GM21786 (cell line): Measurements from ENCODE around the gene PIK3R6.
"Not testable (repeated sequence)": the region's sequence is repeated elsewhere in the genome, so short reads cannot be mapped to it uniquely, and the experiment has no call there.

ENCODE experiments used
- ATAC-seq: cut with Tn5 transposase; IDR thresholded peaks from one replicate; pipeline ENCODE4 v1.9.1; 2021; ENCODE audit not compliant: unreplicated experiment

PIK3R6 gene

GRCh38 chr17:8829036-8829941, 38.2 kb downstream of the PIK3R6 start:
- no peak for ATAC-seq

- ATAC-seq, result no peak
Observed at GRCh38 chr17:8828517-8828875, 39.0 kb downstream of the PIK3R6 start.

GRCh38 chr17:8826808-8827435, 40.6 kb downstream of the PIK3R6 start:
- ATAC-seq, result no peak

- no peak for ATAC-seq
Observed at GRCh38 chr17:8825802-8826201, 41.7 kb downstream of the PIK3R6 start.

DNA sequence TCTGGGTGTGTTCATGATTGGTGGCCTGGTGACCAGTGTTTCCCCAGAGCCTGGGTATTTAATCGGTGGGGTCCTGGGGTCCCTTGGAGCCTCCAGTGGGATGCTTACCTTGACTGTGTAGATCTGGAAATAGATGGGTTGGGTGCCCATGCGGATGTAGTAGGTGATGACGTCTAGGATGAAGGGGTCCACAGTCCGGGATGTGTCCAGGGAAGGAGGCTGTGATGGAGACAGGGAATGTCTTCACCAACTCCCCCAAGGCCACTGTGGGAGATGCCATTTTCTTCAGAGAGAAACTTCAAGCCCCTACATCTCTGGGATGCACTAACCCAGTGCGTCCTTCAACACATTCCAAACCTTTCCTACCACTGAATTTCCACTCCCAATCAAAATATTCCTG, 44.2 kb downstream of the PIK3R6 start:
- ATAC-seq, result no peak

DNA sequence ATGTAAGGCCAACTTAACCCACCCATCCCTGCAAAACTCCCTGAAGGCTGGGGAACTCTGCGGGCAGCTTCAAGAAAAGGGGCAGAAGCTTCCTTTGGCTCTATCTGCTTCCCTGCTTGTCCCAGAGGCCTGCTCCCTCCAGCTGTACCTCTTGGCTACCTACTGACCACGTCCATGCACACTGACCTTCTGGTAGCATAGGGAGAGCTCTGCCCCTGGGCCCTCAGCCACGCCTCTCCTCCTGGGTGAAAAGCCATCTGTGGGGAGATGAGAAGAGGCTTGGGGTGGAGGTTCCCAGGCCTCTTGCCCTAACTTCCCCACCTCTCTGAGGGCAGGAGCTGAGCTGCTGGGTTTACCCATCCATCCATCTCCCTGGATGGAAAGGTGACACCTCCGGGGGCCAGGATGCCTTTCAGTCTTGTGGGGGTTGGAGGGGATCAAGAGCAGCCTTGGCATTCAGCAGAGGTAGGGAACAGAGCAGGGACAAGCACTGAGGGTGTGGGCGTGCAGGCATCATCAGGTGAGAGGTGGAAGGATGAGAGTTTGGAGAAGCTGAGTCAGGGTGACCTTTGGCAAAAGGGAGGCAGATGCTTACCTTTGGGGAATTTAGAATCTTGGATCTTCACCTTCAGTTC, 45.0 kb downstream of the PIK3R6 start:
- no peak for ATAC-seq

DNA sequence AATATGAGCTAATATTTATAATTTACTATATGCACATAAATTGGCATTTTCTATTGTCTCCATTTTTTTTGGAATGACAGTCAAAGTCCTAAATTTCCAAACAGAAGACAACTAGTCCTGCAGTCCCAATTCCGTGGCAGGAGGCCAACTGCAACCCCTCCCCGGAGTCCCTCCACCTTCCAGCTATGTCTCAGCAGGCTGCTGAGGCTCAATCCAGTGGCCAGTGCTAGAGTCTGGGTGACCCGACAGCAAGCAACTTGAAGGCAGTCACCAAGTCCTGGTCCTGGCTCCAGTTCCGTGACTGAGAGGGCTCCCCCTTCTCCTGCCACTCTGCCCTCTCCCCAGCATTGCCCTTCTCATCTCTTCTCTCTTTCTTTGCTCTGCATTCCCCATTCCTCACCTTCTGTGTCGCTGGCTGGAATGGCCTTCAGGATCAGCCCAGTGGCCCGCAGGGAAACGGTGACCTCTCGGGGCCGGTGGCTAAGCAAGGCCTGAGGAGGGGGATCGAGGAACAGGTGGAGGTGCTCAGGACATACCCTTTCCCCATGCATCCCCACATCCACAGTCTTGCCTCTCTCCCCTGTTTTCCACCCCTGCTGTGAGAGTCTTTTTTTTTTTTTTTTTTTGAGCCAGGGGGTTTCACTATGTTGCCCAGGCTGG, 45.9 kb downstream of the PIK3R6 start:
- no peak for ATAC-seq

GRCh38 chr17:8820311-8821010, 47.0 kb downstream of the PIK3R6 start:
- no peak for ATAC-seq

DNA sequence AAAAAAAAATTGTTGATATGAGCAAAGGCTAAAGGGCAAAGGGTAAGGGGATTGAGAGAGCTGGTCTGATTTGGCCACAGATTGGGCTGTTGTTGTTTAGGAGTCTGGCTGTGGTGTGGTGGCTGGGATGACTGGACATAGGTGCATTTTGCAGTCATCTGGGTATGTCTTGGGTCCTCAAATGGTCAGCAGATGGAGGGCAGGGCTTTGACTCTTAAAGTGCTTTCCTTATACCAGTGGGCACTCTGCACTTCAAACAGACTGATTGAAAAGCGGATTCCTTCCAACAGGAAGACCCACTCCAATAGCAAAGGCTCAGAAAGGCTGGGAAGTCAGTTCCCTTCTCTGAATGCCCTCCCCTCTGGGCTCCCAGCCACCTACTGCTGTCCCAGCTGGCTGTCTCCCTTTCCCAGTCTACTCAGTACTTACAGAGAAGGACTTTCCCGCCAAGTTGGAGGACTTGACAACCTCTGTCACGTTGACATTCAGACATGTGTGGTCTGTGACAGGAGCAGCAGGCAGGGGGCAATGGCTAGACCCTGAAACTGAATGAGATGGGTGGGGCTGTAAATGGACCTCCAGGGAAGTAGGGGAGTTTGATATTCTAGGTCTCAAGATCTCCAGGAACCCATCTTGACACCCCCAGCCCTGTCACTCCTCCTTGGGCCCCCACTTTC, 48.7 kb downstream of the PIK3R6 start:
- no peak for ATAC-seq

DNA sequence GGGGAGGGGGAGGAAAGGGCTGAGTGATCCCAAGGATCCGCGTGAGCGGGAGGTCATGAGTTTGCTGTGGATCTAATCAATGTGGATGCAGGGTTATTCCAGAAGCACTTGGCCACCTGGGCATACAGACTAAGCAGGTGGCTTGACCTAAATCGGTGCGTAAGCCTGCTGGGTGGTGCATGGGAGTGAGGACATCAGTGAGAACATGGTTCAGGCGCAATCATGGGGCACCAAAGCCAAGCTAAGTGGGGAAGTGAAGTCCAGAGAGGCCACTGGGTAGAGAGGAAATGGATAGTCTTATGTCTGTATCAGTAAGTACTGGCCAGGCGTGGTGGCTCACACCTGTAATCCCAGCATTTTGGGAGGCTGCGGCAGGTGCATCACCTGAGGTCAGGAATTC, 49.4 kb downstream of the PIK3R6 start:
- no peak for ATAC-seq

DNA sequence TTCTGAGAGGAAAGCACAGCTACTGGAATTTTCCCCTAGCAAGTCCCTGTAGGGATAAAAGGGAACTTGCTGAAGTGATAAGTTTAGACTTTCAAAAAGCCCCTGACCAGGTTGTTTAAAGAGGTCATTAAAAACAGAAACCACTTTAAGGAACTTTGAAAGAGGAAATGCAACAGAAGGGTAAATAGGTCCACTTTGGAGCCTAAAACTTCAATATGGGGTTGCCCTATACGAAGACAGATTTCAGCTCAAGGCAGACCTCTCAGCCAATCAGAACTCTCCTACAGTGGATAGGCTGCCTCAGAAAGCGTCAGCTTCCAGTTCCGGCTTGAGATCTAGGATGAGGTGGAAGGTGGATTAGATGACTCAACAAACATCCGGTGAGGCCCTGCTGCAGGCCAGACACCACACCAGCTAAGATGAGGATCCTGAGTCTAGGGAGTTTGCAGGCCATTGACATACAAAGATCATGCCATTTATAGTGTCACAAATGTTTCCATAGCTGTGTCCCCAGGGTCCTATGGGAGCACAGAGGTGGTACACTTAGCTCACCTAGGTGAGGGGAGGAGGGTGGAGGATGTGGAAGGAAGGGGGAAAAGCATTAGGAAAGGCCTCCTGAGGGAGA, 60.4 kb downstream of the PIK3R6 start:
- peak; percentile 91 for ATAC-seq

DNA sequence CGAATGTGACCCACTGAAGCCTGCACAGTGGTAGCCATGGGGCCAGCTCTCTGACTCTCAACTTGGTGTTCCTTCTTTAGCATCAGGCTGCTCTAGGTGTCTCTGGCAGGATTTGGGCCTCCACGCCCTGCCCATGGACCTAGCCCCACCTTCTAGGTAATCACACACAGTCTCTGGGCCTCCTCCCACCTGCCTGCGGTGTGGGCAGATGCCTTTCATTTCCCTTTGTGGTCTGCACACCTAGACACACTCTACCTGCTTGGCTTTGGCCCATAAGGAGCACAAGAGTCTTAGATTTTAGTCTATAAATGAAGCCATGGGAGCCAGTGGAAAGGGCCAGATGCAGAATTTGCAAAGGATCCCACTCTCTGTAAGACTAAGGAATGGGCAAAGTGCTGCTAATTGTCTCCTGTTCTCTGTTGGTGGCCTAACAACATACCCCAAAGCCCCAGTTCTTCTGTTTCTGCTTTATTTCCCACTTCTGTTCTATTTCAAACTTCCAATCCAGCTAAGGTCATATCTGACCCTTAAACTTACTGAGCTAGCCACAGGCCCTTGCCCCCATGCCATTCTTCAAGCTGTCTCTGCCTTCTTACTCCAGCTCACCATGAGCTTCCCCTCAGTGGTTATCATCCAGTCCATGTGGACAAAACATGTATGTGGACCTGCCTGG, 61.1 kb downstream of the PIK3R6 start:
- no peak for ATAC-seq

DNA sequence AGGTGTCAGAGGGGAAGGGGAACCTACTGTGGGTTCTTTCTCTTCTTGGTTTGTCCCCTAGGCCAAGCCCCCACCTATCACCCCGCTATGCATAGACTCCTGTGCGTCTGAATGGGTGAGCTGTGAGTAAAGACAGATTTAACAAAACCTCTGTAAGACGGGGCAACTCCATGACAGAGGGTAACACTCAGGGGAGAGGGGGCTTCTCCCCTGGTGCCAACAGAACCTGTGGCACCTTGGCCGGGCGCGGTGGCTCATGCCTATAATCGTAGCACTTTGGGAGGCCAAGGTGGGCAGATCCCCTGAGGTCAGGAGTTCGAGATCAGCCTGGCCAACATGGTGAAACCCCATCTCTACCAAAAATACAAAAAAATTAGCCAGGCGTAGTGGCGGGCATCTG, 62.1 kb downstream of the PIK3R6 start:
- ATAC-seq, result not testable (repeated sequence)

GRCh38 chr17:8803531-8804420, 63.7 kb downstream of the PIK3R6 start:
- ATAC-seq, result no peak

DNA sequence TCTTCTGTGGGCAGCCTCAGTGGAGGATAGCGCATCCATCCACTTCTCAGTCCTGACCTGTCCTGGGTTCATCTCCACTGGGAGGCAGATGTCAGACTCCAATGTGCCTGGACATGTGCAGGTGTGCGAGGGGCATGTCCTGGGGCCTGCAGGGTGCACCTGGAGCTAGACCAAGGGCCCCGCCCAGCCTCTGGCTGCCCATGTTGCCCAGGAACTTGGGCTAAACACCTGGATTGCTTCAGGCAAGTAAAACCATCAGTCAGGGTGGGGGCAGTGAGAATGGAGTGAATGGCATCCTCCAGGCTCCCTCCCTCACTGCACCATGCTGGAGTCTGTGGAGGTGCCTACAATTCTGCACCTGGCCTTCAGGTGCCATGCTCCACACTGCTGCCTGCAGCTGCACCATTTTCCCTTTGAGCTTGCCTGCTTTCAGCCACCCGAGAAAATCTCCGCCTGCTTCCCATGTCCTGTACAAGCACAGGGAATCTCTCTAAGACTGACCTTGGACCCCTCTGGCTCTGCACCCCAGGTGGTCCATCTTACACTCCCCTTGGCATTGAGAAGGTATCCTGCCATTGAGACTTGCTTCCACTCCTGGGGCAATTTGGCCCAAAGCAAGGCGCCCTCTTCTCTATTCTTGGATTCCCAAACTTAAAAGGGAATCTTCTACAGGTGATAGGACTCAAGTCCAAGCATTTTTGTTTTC, 66.2 kb downstream of the PIK3R6 start:
- no peak for ATAC-seq

DNA sequence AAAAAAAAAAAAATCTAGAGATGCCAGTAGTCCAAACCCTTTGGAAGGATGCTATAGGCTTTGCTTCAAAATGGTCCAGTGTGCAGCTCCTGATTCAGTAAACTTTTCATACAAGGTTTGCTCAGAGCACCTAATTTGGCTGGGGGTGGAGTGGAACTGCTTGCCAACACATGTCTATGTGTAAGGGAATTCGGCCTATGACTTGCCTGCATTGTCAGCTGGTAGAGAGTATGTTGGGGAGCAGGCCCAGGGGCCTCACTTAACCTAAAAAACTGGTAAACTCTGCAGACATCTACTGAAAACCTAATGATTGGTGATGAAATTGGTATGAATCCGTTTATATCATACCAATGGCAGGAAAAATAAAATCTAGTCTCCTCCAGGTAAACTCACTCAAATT, 66.8 kb downstream of the PIK3R6 start:
- ATAC-seq, result no peak

DNA sequence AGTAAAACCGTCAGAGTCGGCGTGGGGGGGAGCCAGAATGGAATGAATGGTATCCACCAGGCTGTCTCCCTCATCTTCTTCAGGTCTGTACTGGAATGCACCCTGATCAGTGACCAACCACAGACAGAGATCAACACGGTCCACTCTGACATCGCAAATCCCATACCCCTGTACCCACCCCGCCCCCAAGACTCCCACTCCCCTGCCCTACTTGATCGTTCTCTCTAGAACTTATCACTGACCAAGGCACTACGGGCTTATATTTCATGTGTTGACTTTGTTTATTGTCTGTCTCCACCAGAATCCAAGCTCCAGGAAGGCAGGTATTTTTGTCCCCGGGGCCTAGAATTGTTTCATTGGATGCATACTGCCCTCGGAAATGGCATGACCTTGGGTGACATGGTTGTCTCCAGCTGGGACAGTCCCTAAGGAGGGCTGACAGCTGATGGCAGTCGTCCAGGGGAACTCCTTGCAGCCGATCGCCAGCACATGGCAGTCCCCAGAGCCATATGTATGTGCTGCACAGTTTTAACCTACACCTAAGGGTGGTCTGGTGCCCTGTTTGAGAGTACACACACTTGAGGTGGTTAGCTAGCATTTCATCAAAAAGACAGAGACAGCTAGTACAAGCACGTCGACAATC, 67.8 kb downstream of the PIK3R6 start:
- no peak for ATAC-seq
